Measurements from ENCODE around the gene FKBP1A.

FKBP1A gene

GRCh38 chr20:1383623-1384404, 9.0 kb downstream of the FKBP1A start:
- no peak for DNase-seq (ENCODE audit: low read depth)

- no peak for DNase-seq (ENCODE audit: low read depth)
Measured at GRCh38 chr20:1382670-1383069, 10.2 kb downstream of the FKBP1A start.

- DNase-seq (ENCODE audit: low read depth), result no peak
Measured at GRCh38 chr20:1381753-1382591, 10.9 kb downstream of the FKBP1A start.

GRCh38 chr20:1378735-1379125, 14.1 kb downstream of the FKBP1A start:
- DNase-seq (ENCODE audit: low read depth), result no peak

- no peak for DNase-seq (ENCODE audit: low read depth)
Measured at GRCh38 chr20:1377984-1378734, 14.7 kb downstream of the FKBP1A start.

- DNase-seq (ENCODE audit: low read depth), result no peak
Measured at GRCh38 chr20:1377341-1377871, 15.4 kb downstream of the FKBP1A start.

- no peak for DNase-seq (ENCODE audit: low read depth)
Measured at GRCh38 chr20:1376408-1377270, 16.2 kb downstream of the FKBP1A start.

- DNase-seq (ENCODE audit: low read depth), result no peak
Measured at GRCh38 chr20:1376007-1376406, 16.8 kb downstream of the FKBP1A start.

GRCh38 chr20:1375515-1375914, 17.3 kb downstream of the FKBP1A start:
- no peak for DNase-seq (ENCODE audit: low read depth)

- DNase-seq (ENCODE audit: low read depth), result no peak
Measured at GRCh38 chr20:1374246-1374645, 18.6 kb downstream of the FKBP1A start.

- no peak for DNase-seq (ENCODE audit: low read depth)
Measured at GRCh38 chr20:1373614-1374013, 19.2 kb downstream of the FKBP1A start.

- DNase-seq (ENCODE audit: low read depth), result no peak
Measured at GRCh38 chr20:1373036-1373435, 19.8 kb downstream of the FKBP1A start.

GRCh38 chr20:1371830-1372539, 20.9 kb downstream of the FKBP1A start:
- DNase-seq (ENCODE audit: low read depth), result no peak

GRCh38 chr20:1371202-1371782, 21.6 kb downstream of the FKBP1A start:
- DNase-seq (ENCODE audit: low read depth), result no peak

- no peak for DNase-seq (ENCODE audit: low read depth)
Measured at GRCh38 chr20:1370548-1371110, 22.2 kb downstream of the FKBP1A start.

GRCh38 chr20:1369970-1370369, 22.9 kb downstream of the FKBP1A start:
- no peak for DNase-seq (ENCODE audit: low read depth)

- no peak for DNase-seq (ENCODE audit: low read depth)
Measured at GRCh38 chr20:1368448-1369199, 24.2 kb downstream of the FKBP1A start.

- no peak for DNase-seq (ENCODE audit: low read depth)
Measured at GRCh38 chr20:1367479-1367878, 25.4 kb downstream of the FKBP1A start.

GRCh38 chr20:1364106-1364505, 28.7 kb downstream of the FKBP1A start:
- DNase-seq (ENCODE audit: low read depth), result no peak
